ENCODE measurements around the gene OR1K1. TPM values are rescaled to one million over a fixed set of nuclear protein-coding genes. Genes with fewer than 3 reads are reported as not detected.

The OR1K1 gene
- total and polyA plus RNA-seq, 2 donors (not counting 3 experiments of a cell fraction or from before 2014, with no cell fraction given) = not detected

- dilution Hi-C loops (cut with MboI; ENCODE audit: extremely low pct_ligation_motif_present, low sequenced_read_pairs) = no loop called here
- TF ChIP-seq MYC (IDR thresholded peaks at IDR 0.05; ENCODE audit: low read depth, low read length) (no peak), POLR2A (IDR thresholded peaks at IDR 0.05; ENCODE audit: low read depth, low read length) (no peak), MAX (IDR thresholded peaks at IDR 0.05; ENCODE audit: insufficient read depth, insufficient read length) (no peak), POLR2AphosphoS5 (IDR thresholded peaks at IDR 0.05; ENCODE audit: insufficient read depth, low read depth, low read length) (no peak), EZH2 (IDR thresholded peaks at IDR 0.05; ENCODE audit: borderline replicate concordance, low read depth, low read length, severe bottlenecking) (no peak), FOS (IDR thresholded peaks at IDR 0.05; ENCODE audit: borderline replicate concordance, insufficient read depth, low read length) (no peak), CTCF (IDR thresholded peaks at IDR 0.05; ENCODE audit: extremely low read depth in 1 of 2, insufficient read depth in 1 of 2, low read depth in 1 of 2, low read length in 2 of 2) (no peak)
- Histone ChIP-seq H3K9me3 (replicated peaks; ENCODE audit: control insufficient read depth, insufficient read depth, low read length) (no peaks in the 10 kb centered on the region), H3K4me2 (ENCODE audit: insufficient read depth, low read length) (no peak overlapping the region), H4K20me1 (replicated peaks; ENCODE audit: control insufficient read depth, extremely low read depth, insufficient read depth, low read length) (no peaks in the 10 kb centered on the region), H3K36me3 (ENCODE audit: control insufficient read depth in 2 of 2, extremely low read depth in 1 of 2, insufficient read depth in 2 of 2, low read length in 2 of 2) (no peaks in the 10 kb centered on the region), H2AFZ (ENCODE audit: low read depth, low read length) (no peak overlapping the region), H3K4me3 (replicated peaks in 1 of 3; ENCODE audit: insufficient read depth in 1 of 3, low read depth in 1 of 3, low read length in 3 of 3) (no peak overlapping the region), H3K4me1 (ENCODE audit: control insufficient read depth, extremely low read depth, insufficient read depth, low read length) (no peaks in the 10 kb centered on the region), H3K9me1 (replicated peaks; ENCODE audit: control insufficient read depth, extremely low read depth, insufficient read depth, low read length) (no peaks in the 10 kb centered on the region), H3K9ac (replicated peaks; ENCODE audit: extremely low read depth, insufficient read depth, low read length) (no peak overlapping the region), H3K27me3 (ENCODE audit: control insufficient read depth in 2 of 2, insufficient read depth in 2 of 2, low read length in 2 of 2) (peaks cover 0 to 1% of the 10 kb centered on the region in 2 experiments), H3K27ac (ENCODE audit: insufficient read depth, low read depth, low read length) (no peak overlapping the region), H3K79me2 (ENCODE audit: control insufficient read depth, insufficient read depth, low read length) (no peaks in the 10 kb centered on the region)
- FAIRE-seq (no peak), DNase-seq (ENCODE audit: low read depth, low spot score) (no peak)
- CTCF ChIA-PET = no interaction called here
- POLR2A ChIA-PET = no interaction called here
- BruUV-seq (replicated peaks) = no TSS peak
- intact Hi-C loops (cut with micrococcal nuclease) = no loop called here
Measured at GRCh38 chr9:122785269-122785668, 14.7 kb upstream of the OR1K1 start.

Measured in endothelial cell of umbilical vein (primary cell).